WTC11 (cell line): Measurements from ENCODE around the gene ITGAX. TPM values are rescaled to one million over a fixed set of nuclear protein-coding genes. Genes with fewer than 3 reads are reported as not detected.

Experiments used
- ATAC-seq: fragments of 200-7000 bp; cut with Tn5 transposase; 2 replicates; pipeline ENCODE4 v1.10.0; 2021; ENCODE audit warnings: mild to moderate bottlenecking, moderate library complexity
- CTCF ChIA-PET: fragments of 300-600 bp; sonication (Branson Sonifier 250); formaldehyde crosslinking; loops from one replicate; lab custom pipeline; 2021; ENCODE audit warnings: antibody characterized with exemption; lab: Charles Lee
- POLR2A ChIA-PET: fragments of 350-600 bp; sonication (Branson Sonifier 250); formaldehyde crosslinking; loops from one replicate; lab custom pipeline; 2021; ENCODE audit warnings: antibody characterized with exemption; lab: Charles Lee
- DNase-seq: peaks from one replicate; pipeline ENCODE4 v3.0.0; 2021; ENCODE audit warnings: low spot score
- H3K27ac Mint-ChIP-seq: 2 replicates; pipeline ENCODE4 v1.8.0; 2021; ENCODE audit warnings: mixed read lengths
- H3K27me3 Mint-ChIP-seq: 2 replicates; pipeline ENCODE4 v1.8.0; 2021; ENCODE audit warnings: low read depth, mild to moderate bottlenecking, moderate library complexity, mixed read lengths
- H3K36me3 Mint-ChIP-seq: 2 replicates; pipeline ENCODE4 v1.8.0; 2021; ENCODE audit warnings: mixed read lengths
- H3K4me1 Mint-ChIP-seq: 2 replicates; pipeline ENCODE4 v1.8.0; 2022; ENCODE audit warnings: mixed read lengths
- H3K4me3 Mint-ChIP-seq: 2 replicates; pipeline ENCODE4 v1.8.0; 2021; ENCODE audit warnings: mild to moderate bottlenecking, moderate library complexity, mixed read lengths
- H3K9me3 Mint-ChIP-seq: 2 replicates; pipeline ENCODE4 v1.8.0; 2021; ENCODE audit warnings: mixed read lengths
- EMX1 ChIP-seq: fragments of 250-450 bp; sonication (Bioruptor Pico); IDR thresholded peaks from 2 replicates; pipeline ENCODE4 v1.8.0; 2021; ENCODE audit warnings: mild to moderate bottlenecking
- FOXJ3 ChIP-seq: sonication (generic); formaldehyde crosslinking; IDR thresholded peaks from 2 replicates; pipeline ENCODE4 v1.9.0; 2021; ENCODE audit warnings: missing genetic modification reagents, mild to moderate bottlenecking, borderline replicate concordance
- FOXP1 ChIP-seq: sonication (generic); formaldehyde crosslinking; IDR thresholded peaks from 2 replicates; pipeline ENCODE4 v1.8.0; 2022; ENCODE audit warnings: missing genetic modification reagents, mild to moderate bottlenecking, moderate library complexity, borderline replicate concordance
- GABPB1 ChIP-seq: sonication (generic); formaldehyde crosslinking; IDR thresholded peaks from 2 replicates; pipeline ENCODE4 v1.8.1; 2023; ENCODE audit warnings: mild to moderate bottlenecking, missing genetic modification reagents
- JUN ChIP-seq: sonication (generic); formaldehyde crosslinking; IDR thresholded peaks from 2 replicates; pipeline ENCODE4 v1.8.0; 2023; ENCODE audit warnings: mild to moderate bottlenecking, missing genetic modification reagents
- MXD4 ChIP-seq: fragments of 250-450 bp; sonication (Bioruptor Pico); IDR thresholded peaks from 2 replicates; pipeline ENCODE4 v1.8.0; 2021; ENCODE audit warnings: mild to moderate bottlenecking, moderate library complexity, borderline replicate concordance
- NFATC4 ChIP-seq: fragments of 250-450 bp; sonication (Bioruptor Pico); IDR thresholded peaks from 2 replicates; pipeline ENCODE4 v1.9.0; 2021; ENCODE audit warnings: mild to moderate bottlenecking
- NR2C2 ChIP-seq: sonication (generic); formaldehyde crosslinking; IDR thresholded peaks from 2 replicates; pipeline ENCODE4 v1.8.0; 2022; ENCODE audit warnings: mild to moderate bottlenecking, missing genetic modification reagents
- PRRX2 ChIP-seq: fragments of 250-450 bp; sonication (Bioruptor Pico); IDR thresholded peaks from 2 replicates; pipeline ENCODE4 v1.8.0; 2021; ENCODE audit warnings: mild to moderate bottlenecking
- RORB ChIP-seq: fragments of 250-450 bp; sonication (Bioruptor Pico); IDR thresholded peaks from 2 replicates; pipeline ENCODE4 v1.9.0; 2021; ENCODE audit warnings: mild to moderate bottlenecking
- ZNF232 ChIP-seq: sonication (generic); formaldehyde crosslinking; IDR thresholded peaks from 2 replicates; pipeline ENCODE4 v1.8.0; 2022; ENCODE audit warnings: mild to moderate bottlenecking, missing genetic modification reagents
- ZNF416 ChIP-seq: fragments of 250-450 bp; sonication (Bioruptor Pico); IDR thresholded peaks from 2 replicates; pipeline ENCODE4 v1.9.0; 2021; ENCODE audit warnings: mild to moderate bottlenecking, inconsistent platforms
- total RNA-seq: library from RNA; stranded (reverse); gene quantifications from 3 replicates; pipeline ENCODE4 v1.2.3, GENCODE V29; 2021
- TF ChIP-seq, protein P1 (sequence below): sonication (generic); formaldehyde crosslinking; IDR thresholded peaks from 2 replicates; pipeline ENCODE4 v1.8.1; 2022; ENCODE audit warnings: low read depth, missing genetic modification reagents, borderline replicate concordance
- TF ChIP-seq, protein P2 (sequence below): fragments of 250-450 bp; sonication (Bioruptor Pico); IDR thresholded peaks from 2 replicates; pipeline ENCODE4 v1.9.0; 2021; ENCODE audit warnings: mild to moderate bottlenecking
- TF ChIP-seq, protein P3 (sequence below): sonication (generic); formaldehyde crosslinking; IDR thresholded peaks from 2 replicates; pipeline ENCODE4 v1.8.1; 2023; ENCODE audit warnings: mild to moderate bottlenecking, missing genetic modification reagents, moderate library complexity
- TF ChIP-seq, protein P4 (sequence below): fragments of 250-450 bp; sonication (Bioruptor Pico); IDR thresholded peaks from 2 replicates; pipeline ENCODE4 v1.9.0; 2021; ENCODE audit warnings: mild to moderate bottlenecking, borderline replicate concordance
- TF ChIP-seq, protein P5 (sequence below): sonication (generic); formaldehyde crosslinking; IDR thresholded peaks from 2 replicates; pipeline ENCODE4 v1.8.1; 2023; ENCODE audit warnings: mild to moderate bottlenecking, missing genetic modification reagents, moderate library complexity

Gene ITGAX
- total RNA-seq, 1 experiment from 2014 or later = 0.33 TPM

DNA sequence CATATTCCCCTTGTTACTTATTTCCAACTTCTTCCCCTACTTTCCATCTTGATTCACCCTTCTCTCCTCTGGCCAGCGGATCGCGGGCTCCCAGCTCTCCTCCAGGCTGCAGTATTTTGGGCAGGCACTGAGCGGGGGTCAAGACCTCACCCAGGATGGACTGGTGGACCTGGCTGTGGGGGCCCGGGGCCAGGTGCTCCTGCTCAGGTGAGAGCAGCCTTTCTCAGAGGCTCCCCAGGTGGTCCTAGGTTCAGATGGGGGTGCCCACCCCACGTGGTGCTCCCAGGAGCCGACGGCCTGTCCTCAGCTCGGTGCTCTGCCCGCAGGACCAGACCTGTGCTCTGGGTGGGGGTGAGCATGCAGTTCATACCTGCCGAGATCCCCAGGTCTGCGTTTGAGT is 16.0 kb downstream of the ITGAX start:
- ChIA-PET POLR2A (no interaction called here), CTCF (no interaction called here)
- Mint-ChIP-seq H3K36me3 (no peaks in the 10 kb centered on the region), H3K4me1 (no peaks in the 10 kb centered on the region), H3K9me3 (peaks cover 24% of the 10 kb centered on the region), H3K27ac (no peak overlapping the region), H3K27me3 (peaks cover 18% of the 10 kb centered on the region), H3K4me3 (no peak overlapping the region)
- DNase-seq = no peak
- ATAC-seq = no peak
- TF ChIP-seq, protein P1, sequence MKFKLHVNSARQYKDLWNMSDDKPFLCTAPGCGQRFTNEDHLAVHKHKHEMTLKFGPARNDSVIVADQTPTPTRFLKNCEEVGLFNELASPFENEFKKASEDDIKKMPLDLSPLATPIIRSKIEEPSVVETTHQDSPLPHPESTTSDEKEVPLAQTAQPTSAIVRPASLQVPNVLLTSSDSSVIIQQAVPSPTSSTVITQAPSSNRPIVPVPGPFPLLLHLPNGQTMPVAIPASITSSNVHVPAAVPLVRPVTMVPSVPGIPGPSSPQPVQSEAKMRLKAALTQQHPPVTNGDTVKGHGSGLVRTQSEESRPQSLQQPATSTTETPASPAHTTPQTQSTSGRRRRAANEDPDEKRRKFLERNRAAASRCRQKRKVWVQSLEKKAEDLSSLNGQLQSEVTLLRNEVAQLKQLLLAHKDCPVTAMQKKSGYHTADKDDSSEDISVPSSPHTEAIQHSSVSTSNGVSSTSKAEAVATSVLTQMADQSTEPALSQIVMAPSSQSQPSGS = no peak
- TF ChIP-seq GABPB1 (CRISPR knock-in tag) = no peak

DNA sequence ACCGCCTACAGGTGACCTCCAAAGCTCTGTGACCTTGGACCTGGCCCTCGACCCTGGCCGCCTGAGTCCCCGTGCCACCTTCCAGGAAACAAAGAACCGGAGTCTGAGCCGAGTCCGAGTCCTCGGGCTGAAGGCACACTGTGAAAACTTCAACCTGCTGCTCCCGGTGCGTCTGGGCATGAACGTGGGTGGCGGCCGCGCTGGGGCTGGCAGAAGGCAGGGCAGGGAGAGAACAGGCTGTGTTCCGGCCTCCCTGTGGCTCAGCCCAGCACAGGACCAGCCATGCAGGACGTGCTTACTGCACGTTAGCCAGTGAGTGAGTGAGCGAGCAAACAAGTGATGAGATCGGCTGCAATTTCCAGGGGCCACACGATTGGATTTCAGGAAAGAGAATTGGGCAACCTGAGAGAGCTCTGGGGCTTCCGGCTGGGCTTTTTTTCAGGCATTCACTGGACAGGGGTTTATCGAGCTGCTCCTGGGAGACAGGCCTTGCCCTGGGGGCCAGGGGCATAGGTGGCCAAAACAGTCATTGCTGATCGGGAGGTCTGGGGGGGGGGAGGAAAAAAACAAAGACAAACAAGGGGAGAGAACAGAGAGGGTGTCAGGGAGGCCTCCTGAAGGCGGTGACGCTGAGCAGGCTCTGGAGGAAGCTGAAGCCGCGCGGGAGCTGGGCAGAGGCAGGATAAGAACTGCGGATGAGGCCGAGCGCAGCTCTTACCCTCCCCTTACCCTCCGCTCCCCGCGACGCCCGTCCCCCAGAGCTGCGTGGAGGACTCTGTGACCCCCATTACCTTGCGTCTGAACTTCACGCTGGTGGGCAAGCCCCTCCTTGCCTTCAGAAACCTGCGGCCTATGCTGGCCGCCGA is 16.9 kb downstream of the ITGAX start:
- no peak overlapping the region for H3K4me3 Mint-ChIP-seq
- H3K27me3 Mint-ChIP-seq = peaks cover 15% of the 10 kb centered on the region
- peaks cover 24% of the 10 kb centered on the region for H3K9me3 Mint-ChIP-seq
- H3K27ac Mint-ChIP-seq = no peak overlapping the region
- TF ChIP-seq GABPB1 (CRISPR knock-in tag) (peak; percentile 87), ZNF232 (CRISPR knock-in tag) (no peak)
- ChIA-PET CTCF (interaction anchor here (0.7 to 1.2 kb wide), 2 partner anchors 10 to 17 kb away, joined by 5 to 7 read pairs; partner anchors contain the start of gene ITGAX), POLR2A (interaction anchor here (0.6 to 0.7 kb wide), 3 partner anchors 40 to 450 kb away, joined by 3 to 5 read pairs (median 3); partner anchors contain the start of gene FUS)
- DNase-seq (no peak), ATAC-seq (no peak)
- H3K4me1 Mint-ChIP-seq = no peaks in the 10 kb centered on the region
- H3K36me3 Mint-ChIP-seq = no peaks in the 10 kb centered on the region

DNA sequence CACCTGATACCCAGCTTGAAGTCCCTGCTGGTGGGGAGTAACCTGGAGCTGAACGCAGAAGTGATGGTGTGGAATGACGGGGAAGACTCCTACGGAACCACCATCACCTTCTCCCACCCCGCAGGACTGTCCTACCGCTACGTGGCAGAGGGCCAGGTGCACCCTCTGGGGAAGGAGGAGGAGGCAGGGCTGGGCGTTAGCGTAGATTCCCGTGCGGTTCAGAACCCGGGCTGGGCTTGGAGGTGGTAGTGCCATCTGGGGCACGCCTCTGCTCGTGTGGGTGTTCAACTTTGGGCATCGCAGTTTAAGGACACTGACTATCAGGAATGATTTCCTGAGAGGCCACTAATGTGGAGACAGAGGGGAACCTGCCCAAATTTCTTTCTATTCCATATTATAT is 18.3 kb downstream of the ITGAX start:
- H3K27ac Mint-ChIP-seq = no peak overlapping the region
- H3K36me3 Mint-ChIP-seq = no peaks in the 10 kb centered on the region
- ATAC-seq (no peak), DNase-seq (no peak)
- H3K9me3 Mint-ChIP-seq = peaks cover 19% of the 10 kb centered on the region
- ChIA-PET CTCF (no interaction called here), POLR2A (no interaction called here)
- H3K4me3 Mint-ChIP-seq = no peak overlapping the region
- no peaks in the 10 kb centered on the region for H3K4me1 Mint-ChIP-seq
- no peak for TF ChIP-seq FOXJ3 (CRISPR knock-in tag)
- no peak for TF ChIP-seq RORB (CRISPR knock-in tag)
- no peak for TF ChIP-seq PRRX2 (CRISPR knock-in tag)
- TF ChIP-seq ZNF416 (CRISPR knock-in tag) = no peak
- TF ChIP-seq NFATC4 = no peak
- TF ChIP-seq, protein P2, sequence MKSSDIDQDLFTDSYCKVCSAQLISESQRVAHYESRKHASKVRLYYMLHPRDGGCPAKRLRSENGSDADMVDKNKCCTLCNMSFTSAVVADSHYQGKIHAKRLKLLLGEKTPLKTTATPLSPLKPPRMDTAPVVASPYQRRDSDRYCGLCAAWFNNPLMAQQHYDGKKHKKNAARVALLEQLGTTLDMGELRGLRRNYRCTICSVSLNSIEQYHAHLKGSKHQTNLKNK (CRISPR knock-in tag) = no peak
- TF ChIP-seq, protein P3, sequence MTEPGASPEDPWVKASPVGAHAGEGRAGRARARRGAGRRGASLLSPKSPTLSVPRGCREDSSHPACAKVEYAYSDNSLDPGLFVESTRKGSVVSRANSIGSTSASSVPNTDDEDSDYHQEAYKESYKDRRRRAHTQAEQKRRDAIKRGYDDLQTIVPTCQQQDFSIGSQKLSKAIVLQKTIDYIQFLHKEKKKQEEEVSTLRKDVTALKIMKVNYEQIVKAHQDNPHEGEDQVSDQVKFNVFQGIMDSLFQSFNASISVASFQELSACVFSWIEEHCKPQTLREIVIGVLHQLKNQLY = no peak
- TF ChIP-seq, protein P4, sequence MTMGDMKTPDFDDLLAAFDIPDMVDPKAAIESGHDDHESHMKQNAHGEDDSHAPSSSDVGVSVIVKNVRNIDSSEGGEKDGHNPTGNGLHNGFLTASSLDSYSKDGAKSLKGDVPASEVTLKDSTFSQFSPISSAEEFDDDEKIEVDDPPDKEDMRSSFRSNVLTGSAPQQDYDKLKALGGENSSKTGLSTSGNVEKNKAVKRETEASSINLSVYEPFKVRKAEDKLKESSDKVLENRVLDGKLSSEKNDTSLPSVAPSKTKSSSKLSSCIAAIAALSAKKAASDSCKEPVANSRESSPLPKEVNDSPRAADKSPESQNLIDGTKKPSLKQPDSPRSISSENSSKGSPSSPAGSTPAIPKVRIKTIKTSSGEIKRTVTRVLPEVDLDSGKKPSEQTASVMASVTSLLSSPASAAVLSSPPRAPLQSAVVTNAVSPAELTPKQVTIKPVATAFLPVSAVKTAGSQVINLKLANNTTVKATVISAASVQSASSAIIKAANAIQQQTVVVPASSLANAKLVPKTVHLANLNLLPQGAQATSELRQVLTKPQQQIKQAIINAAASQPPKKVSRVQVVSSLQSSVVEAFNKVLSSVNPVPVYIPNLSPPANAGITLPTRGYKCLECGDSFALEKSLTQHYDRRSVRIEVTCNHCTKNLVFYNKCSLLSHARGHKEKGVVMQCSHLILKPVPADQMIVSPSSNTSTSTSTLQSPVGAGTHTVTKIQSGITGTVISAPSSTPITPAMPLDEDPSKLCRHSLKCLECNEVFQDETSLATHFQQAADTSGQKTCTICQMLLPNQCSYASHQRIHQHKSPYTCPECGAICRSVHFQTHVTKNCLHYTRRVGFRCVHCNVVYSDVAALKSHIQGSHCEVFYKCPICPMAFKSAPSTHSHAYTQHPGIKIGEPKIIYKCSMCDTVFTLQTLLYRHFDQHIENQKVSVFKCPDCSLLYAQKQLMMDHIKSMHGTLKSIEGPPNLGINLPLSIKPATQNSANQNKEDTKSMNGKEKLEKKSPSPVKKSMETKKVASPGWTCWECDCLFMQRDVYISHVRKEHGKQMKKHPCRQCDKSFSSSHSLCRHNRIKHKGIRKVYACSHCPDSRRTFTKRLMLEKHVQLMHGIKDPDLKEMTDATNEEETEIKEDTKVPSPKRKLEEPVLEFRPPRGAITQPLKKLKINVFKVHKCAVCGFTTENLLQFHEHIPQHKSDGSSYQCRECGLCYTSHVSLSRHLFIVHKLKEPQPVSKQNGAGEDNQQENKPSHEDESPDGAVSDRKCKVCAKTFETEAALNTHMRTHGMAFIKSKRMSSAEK (CRISPR knock-in tag) = no peak
- TF ChIP-seq MXD4 (CRISPR knock-in tag) = no peak
- TF ChIP-seq EMX1 (CRISPR knock-in tag) = no peak
- TF ChIP-seq NR2C2 = no peak
- TF ChIP-seq, protein P5, sequence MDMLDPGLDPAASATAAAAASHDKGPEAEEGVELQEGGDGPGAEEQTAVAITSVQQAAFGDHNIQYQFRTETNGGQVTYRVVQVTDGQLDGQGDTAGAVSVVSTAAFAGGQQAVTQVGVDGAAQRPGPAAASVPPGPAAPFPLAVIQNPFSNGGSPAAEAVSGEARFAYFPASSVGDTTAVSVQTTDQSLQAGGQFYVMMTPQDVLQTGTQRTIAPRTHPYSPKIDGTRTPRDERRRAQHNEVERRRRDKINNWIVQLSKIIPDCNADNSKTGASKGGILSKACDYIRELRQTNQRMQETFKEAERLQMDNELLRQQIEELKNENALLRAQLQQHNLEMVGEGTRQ (CRISPR knock-in tag) = no peak
- no peak for TF ChIP-seq JUN (CRISPR knock-in tag)
- no peak for TF ChIP-seq FOXP1 (CRISPR knock-in tag)
- H3K27me3 Mint-ChIP-seq = peaks cover 14% of the 10 kb centered on the region
